Liver (tissue), 3 donors: ENCODE measurements around the gene FAM120B.

Experiments
- CTCF ChIP-seq: fragments of 150-350 bp; IDR thresholded peaks from 2 replicates; pipeline ENCODE4 v1.5.1; 2017; ENCODE audit warnings: improper control_type of control experiment, low read depth, low read length; ENCODE audit not compliant: missing input control
- EGR1 ChIP-seq, 2 donors: IDR thresholded peaks; 2 replicates each; pipeline ENCODE4 v1.6.1; 2016 to 2018; ENCODE audit warnings: antibody characterized with exemption in 2 of 2, low read depth in 2 of 2
- FOXA1 ChIP-seq: IDR thresholded peaks from 2 replicates; pipeline ENCODE4 v1.6.1; 2016; ENCODE audit warnings: antibody characterized with exemption
- GABPA ChIP-seq, 2 donors: IDR thresholded peaks in 1 of 2; conservative IDR thresholded peaks in 1 of 2; 2 replicates each; pipeline ENCODE4 v1.6.1; 2016; ENCODE audit warnings: antibody characterized with exemption in 2 of 2, mild to moderate bottlenecking in 1 of 2, moderate library complexity in 1 of 2
- MAX ChIP-seq: IDR thresholded peaks from 2 replicates; pipeline ENCODE4 v1.6.1; 2016; ENCODE audit warnings: antibody characterized with exemption
- REST ChIP-seq: IDR thresholded peaks from 2 replicates; pipeline ENCODE4 v1.6.1; 2016; ENCODE audit warnings: antibody characterized with exemption, mild to moderate bottlenecking
- donor health status: healthy.
- donor health status: healthy.

GRCh38 chr6:170358496-170358895 lies 51.9 kb downstream of the FAM120B start:
- no peak for TF ChIP-seq MAX
- no peak for TF ChIP-seq CTCF
- TF ChIP-seq REST: no peak
- no peak for TF ChIP-seq FOXA1
- TF ChIP-seq GABPA (IDR thresholded peaks at IDR 0.05 in 1 of 2, conservative IDR thresholded peaks at IDR 0.05 in 1 of 2): no peak
- no peak for TF ChIP-seq EGR1 (IDR thresholded peaks at IDR 0.05; ENCODE audit: low read depth in 2 of 2)
